Smooth muscle cell (in vitro differentiated cells): Measurements from ENCODE around the gene ST3GAL6. TPM values are rescaled to one million over a fixed set of nuclear protein-coding genes. Genes with fewer than 3 reads are reported as not detected.

Source experiments
- DNase-seq: peaks from one replicate; lab custom pipeline; 2025; ENCODE audit not compliant: unreplicated experiment; lab: John Stamatoyannopoulos, UW
- H2AFZ ChIP-seq: fragments of 200-600 bp; sonication (generic); 2 replicates; pipeline ENCODE4 v1.6.0; 2016; ENCODE audit warnings: antibody characterized with exemption, low read depth, mild to moderate bottlenecking
- H3F3A ChIP-seq: fragments of 200-600 bp; sonication (generic); 2 replicates; pipeline ENCODE4 v1.6.0; 2017; ENCODE audit warnings: antibody characterized with exemption, low read depth
- H3K27ac ChIP-seq: fragments of 200-600 bp; sonication (generic); 2 replicates; pipeline ENCODE4 v1.5.1; 2016; ENCODE audit warnings: low read depth, mild to moderate bottlenecking
- H3K27me3 ChIP-seq: fragments of 200-600 bp; sonication (generic); 2 replicates; pipeline ENCODE4 v1.6.1; 2016; ENCODE audit warnings: low read depth, mild to moderate bottlenecking
- H3K36me3 ChIP-seq: fragments of 200-600 bp; sonication (generic); 2 replicates; pipeline ENCODE4 v1.5.1; 2016; ENCODE audit warnings: low read depth
- H3K4me1 ChIP-seq: fragments of 200-600 bp; sonication (generic); 2 replicates; pipeline ENCODE4 v1.5.1; 2016; ENCODE audit warnings: low read depth
- H3K4me2 ChIP-seq: fragments of 200-600 bp; sonication (generic); 2 replicates; pipeline ENCODE4 v1.6.0; 2016; ENCODE audit warnings: mild to moderate bottlenecking
- H3K4me3 ChIP-seq: fragments of 200-600 bp; sonication (generic); 2 replicates; pipeline ENCODE4 v1.5.1; 2016; ENCODE audit warnings: mild to moderate bottlenecking
- H3K79me2 ChIP-seq: fragments of 200-600 bp; sonication (generic); 2 replicates; pipeline ENCODE4 v1.6.0; 2016; ENCODE audit warnings: low read depth, mild to moderate bottlenecking
- H3K9ac ChIP-seq: fragments of 200-600 bp; sonication (generic); 2 replicates; pipeline ENCODE4 v1.6.0; 2016; ENCODE audit warnings: low read depth
- H3K9me3 ChIP-seq: fragments of 200-600 bp; sonication (generic); replicated peaks from 2 replicates; pipeline ENCODE4 v1.5.1; 2016; ENCODE audit warnings: low read depth
- H4K20me1 ChIP-seq: fragments of 200-600 bp; sonication (generic); 2 replicates; pipeline ENCODE4 v1.6.0; 2016; ENCODE audit warnings: low read depth
- WGBS: methylation state at CpG from one replicate; pipeline ENCODE4 v1.1.7; 2016; ENCODE audit warnings: low lambda C conversion rate; 5-methylcytosine and 5-hydroxymethylcytosine counted together
- polyA plus RNA-seq: library from polyadenylated mRNA; unstranded; fragments of >200 nt; fragmentation: Nextera tagmentation; extraction: Ambion mirVana; gene quantifications from 2 replicates; pipeline ENCODE4 v1.2.1, GENCODE V29; 2016
- total RNA-seq: library from RNA; depleted of rRNA; stranded (reverse); fragments of >200 nt; gene quantifications from 2 replicates; pipeline ENCODE4 v1.2.3, GENCODE V29; 2014
- TF ChIP-seq, protein P1 (sequence below): fragments of 200-600 bp; sonication (generic); IDR thresholded peaks from 2 replicates; pipeline ENCODE4 v1.5.1; 2017; ENCODE audit warnings: borderline replicate concordance, mild to moderate bottlenecking, antibody characterized with exemption; ENCODE audit not compliant: insufficient read depth, poor library complexity, severe bottlenecking

Gene ST3GAL6
- total and polyA plus RNA-seq, 2 experiments from 2014 or later, result 19.4 to 40.7 TPM

DNA sequence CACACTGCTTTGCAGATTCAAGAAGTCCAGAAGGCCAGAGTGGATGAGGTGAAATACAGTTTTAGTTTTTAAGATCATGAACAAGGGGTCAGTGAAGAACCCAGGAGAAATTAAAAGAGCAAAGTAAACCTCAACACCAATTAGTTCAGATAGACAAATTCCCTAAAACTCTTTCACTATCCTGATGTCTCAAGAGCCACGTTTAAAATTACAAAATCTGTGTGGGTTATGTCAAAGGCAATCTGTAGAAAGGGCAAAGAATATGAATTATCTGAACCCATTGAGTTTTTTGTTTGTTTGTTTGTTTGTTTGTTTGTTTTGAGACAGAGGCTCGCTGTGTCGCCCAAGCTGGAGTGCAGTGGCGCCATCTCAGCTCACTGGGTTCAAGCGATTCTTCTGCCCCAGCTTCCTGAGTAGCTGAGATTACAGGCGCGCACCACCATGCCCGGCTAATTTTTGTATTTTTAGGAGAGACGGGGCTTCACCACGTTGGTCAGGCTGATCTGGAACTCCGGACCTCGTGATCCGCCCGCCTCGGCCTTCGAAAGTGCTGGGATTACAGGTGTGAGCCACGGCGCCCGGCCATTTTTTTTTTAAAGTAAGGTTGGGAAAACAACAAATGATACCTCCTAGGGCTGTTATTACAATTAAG lies 32.1 kb upstream of the ST3GAL6 start:
- Histone ChIP-seq H3K9me3 (no peaks in the 10 kb centered on the region), H3K79me2 (peaks cover 41% of the 10 kb centered on the region), H3K4me2 (no peak overlapping the region), H3K27ac (no peak overlapping the region), H3K27me3 (no peaks in the 10 kb centered on the region), H3K9ac (no peak overlapping the region), H3K4me3 (no peak overlapping the region), H4K20me1 (peaks cover 3% of the 10 kb centered on the region), H3F3A (peaks cover 9% of the 10 kb centered on the region), H3K4me1 (peaks cover 17% of the 10 kb centered on the region), H3K36me3 (no peaks in the 10 kb centered on the region), H2AFZ (no peak overlapping the region)
- 96% methylated on average over 19 of the region's 19 CpGs for whole genome bisulfite sequencing
- TF ChIP-seq, protein P1, sequence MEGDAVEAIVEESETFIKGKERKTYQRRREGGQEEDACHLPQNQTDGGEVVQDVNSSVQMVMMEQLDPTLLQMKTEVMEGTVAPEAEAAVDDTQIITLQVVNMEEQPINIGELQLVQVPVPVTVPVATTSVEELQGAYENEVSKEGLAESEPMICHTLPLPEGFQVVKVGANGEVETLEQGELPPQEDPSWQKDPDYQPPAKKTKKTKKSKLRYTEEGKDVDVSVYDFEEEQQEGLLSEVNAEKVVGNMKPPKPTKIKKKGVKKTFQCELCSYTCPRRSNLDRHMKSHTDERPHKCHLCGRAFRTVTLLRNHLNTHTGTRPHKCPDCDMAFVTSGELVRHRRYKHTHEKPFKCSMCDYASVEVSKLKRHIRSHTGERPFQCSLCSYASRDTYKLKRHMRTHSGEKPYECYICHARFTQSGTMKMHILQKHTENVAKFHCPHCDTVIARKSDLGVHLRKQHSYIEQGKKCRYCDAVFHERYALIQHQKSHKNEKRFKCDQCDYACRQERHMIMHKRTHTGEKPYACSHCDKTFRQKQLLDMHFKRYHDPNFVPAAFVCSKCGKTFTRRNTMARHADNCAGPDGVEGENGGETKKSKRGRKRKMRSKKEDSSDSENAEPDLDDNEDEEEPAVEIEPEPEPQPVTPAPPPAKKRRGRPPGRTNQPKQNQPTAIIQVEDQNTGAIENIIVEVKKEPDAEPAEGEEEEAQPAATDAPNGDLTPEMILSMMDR, result no peak
- DNase-seq, result no peak

DNA sequence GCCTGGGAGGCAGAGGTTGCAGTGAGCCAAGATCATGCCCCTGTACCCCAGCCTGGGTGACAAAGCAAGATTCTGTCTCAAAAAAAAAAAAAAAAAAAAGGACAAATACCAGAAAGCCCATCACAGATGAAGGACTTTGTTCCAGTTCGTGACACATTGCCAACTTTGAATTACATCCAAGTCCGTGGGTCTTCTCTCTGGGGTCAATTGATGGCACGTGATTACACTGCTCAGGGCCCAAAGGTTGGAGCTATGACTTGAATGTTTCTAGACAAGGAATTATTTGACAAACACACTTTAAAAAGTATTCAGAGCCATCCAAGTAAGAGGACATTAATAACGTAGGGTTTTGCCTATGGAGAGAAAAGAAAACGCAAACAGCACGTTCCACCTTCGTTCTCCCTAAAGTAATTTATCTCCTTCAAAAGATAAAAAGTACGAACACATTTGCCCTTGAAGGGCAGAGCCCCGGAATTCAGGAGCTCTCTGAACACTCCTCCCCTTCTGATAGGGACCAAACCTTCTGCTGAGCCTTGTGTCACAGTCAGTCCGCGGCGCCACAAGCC lies 31.3 kb upstream of the ST3GAL6 start:
- peak overlapping the region; percentile 88 for H3K4me3 ChIP-seq
- TF ChIP-seq, protein P1, result no peak

DNA sequence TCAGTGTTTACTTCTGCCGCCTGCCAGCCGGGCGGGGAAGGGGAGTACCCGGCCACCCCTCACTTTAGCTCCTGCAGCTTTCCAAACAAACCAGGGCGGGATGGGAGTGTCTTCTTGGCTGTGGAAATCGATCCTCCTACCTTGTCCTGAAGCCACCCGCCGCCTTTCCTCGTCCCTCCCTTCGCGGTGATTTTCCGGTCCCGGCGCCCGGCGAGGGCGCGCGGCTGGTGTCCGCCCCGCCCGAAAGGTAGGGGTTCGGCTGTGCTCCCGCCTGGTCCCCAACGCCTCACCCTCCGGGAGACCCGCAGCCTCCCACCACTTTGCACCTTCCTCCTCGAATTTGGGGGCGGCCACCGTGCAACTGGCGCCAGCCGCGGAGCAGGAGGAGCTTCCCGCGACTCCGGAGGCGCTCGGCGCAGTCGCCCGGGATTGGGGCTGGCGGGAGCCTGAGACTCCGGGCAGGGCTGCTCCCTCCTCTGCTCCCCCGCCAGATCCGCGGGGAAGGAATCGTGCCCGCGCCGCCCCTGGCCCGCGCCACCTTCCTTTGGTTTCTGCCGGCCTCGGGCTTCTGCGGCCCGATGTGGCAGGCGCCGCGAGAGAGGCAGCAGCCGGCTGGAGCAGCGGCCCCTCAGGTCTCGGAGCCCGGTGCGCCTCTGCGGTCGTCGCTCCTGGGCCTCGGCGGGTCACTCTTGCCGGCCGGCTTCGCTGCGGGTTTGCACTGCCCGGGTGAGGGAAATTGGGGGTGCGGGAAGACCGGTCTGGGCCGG lies 30.7 kb upstream of the ST3GAL6 start:
- peak overlapping the region; percentile 87 for H3K9ac ChIP-seq
- TF ChIP-seq, protein P1, result no peak
- H2AFZ ChIP-seq, result peak overlapping the region; percentile 67
- H3K4me1 ChIP-seq, result peaks cover 17% of the 10 kb centered on the region
- H3K27me3 ChIP-seq, result no peaks in the 10 kb centered on the region
- peaks cover 9% of the 10 kb centered on the region for H3F3A ChIP-seq
- peak overlapping the region; percentile 83 for H3K27ac ChIP-seq
- no peaks in the 10 kb centered on the region for H3K9me3 ChIP-seq
- peak; percentile 48 for DNase-seq
- H3K4me2 ChIP-seq, result peak overlapping the region; percentile 98
- H3K79me2 ChIP-seq, result peaks cover 56% of the 10 kb centered on the region
- H3K36me3 ChIP-seq, result no peaks in the 10 kb centered on the region
- under 1% methylated on average over 75 of the region's 77 CpGs for WGBS
- H3K4me3 ChIP-seq, result peak overlapping the region; percentile 88
- H4K20me1 ChIP-seq, result peaks cover 3% of the 10 kb centered on the region

More for the DNA sequence above, 31.3 kb upstream of the ST3GAL6 start:
- no peaks in the 10 kb centered on the region for H3K27me3 ChIP-seq
- H3K36me3 ChIP-seq, result no peaks in the 10 kb centered on the region
- peak overlapping the region; percentile 67 for H2AFZ ChIP-seq
- H3K79me2 ChIP-seq, result peaks cover 49% of the 10 kb centered on the region
- DNase-seq, result no peak
- peak overlapping the region; percentile 83 for H3K27ac ChIP-seq
- peaks cover 3% of the 10 kb centered on the region for H4K20me1 ChIP-seq
- peak overlapping the region; percentile 98 for H3K4me2 ChIP-seq
- H3K9me3 ChIP-seq, result no peaks in the 10 kb centered on the region
- H3K4me1 ChIP-seq, result peaks cover 17% of the 10 kb centered on the region
- WGBS, result 5% methylated on average over 12 of the region's 12 CpGs
- H3K9ac ChIP-seq, result peak overlapping the region; percentile 87
- peaks cover 9% of the 10 kb centered on the region for H3F3A ChIP-seq
